Stimulated activated naive CD8-positive, alpha-beta T cell treated with anti-CD3 and anti-CD28 coated beads, Interleukin-15, Interleukin-2, amounts not matched to agents 100 ng/mL and 50 ng/mL, for 24 hours (primary cell): ENCODE results near the gene ARHGAP18.

Experiments used
- H3K27ac Mint-ChIP-seq: one replicate; pipeline ENCODE4 v1.8.0; 2021; ENCODE audit warnings: mild to moderate bottlenecking, mixed read lengths
- H3K27me3 Mint-ChIP-seq: one replicate; pipeline ENCODE4 v1.8.0; 2021; ENCODE audit warnings: mixed read lengths
- H3K36me3 Mint-ChIP-seq: one replicate; pipeline ENCODE4 v1.8.0; 2021; ENCODE audit warnings: low read depth, mixed read lengths
- H3K4me1 Mint-ChIP-seq: one replicate; pipeline ENCODE4 v1.8.0; 2021; ENCODE audit warnings: low read depth, mixed read lengths
- H3K4me3 Mint-ChIP-seq: one replicate; pipeline ENCODE4 v1.8.0; 2021; ENCODE audit warnings: mild to moderate bottlenecking, mixed read lengths
- H3K9me3 Mint-ChIP-seq: one replicate; pipeline ENCODE4 v1.8.0; 2021; ENCODE audit warnings: mixed read lengths

Gene ARHGAP18

DNA sequence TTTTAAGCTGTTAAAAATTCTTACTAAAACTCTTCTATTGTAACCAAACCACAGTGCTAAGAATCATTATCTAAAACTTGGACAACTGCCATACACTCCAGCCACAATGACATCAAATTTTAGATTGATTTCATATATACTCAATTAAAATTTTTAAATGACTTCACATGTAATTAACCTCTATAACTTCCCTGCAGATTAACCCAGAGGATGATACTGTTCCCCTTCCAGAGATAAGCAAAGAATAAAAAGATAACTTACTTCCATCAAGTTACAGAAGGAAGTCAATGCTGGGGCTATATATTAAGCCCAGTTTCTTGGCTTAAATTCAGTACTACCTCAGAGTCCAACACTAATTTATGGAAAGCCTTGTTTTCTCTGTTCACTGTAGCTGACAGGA, 71.3 kb downstream of the ARHGAP18 start:
- no peak overlapping the region for H3K27ac Mint-ChIP-seq
- H3K9me3 Mint-ChIP-seq, result no peaks in the 10 kb centered on the region
- H3K36me3 Mint-ChIP-seq, result no peaks in the 10 kb centered on the region
- H3K27me3 Mint-ChIP-seq, result no peaks in the 10 kb centered on the region
- H3K4me1 Mint-ChIP-seq, result no peaks in the 10 kb centered on the region
- H3K4me3 Mint-ChIP-seq, result no peak overlapping the region

DNA sequence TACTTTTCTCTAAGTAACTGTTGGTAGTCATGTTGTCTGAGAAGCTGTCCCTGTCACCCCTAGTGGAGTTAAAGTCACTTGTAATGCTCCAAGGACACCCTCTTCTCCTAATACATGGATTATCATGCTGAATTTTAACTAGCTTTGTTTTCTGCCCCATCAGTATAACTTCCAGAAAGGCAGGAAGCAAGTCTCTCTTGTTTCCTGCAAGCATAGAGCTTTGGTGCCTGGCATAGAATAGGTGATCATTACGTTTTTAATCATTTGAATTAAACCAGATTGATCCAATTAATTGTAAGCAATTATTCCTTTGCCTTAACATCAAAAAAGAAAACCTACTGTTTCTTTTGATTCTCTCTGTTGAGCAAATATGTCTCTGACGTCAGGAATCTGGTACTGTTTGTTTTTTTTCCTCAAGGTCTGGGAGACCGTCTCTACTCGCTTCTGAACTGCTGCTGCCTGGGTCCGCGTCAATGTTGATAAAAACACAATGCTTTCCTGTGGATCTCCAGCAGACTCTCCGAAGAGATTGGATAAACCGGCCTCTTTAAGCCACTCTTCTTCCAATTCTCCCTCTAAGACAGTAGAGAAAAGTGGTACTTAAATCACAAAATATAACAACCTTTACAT, 71.8 kb downstream of the ARHGAP18 start:
- Mint-ChIP-seq H3K4me3 (no peak overlapping the region), H3K27ac (no peak overlapping the region), H3K9me3 (no peaks in the 10 kb centered on the region), H3K4me1 (no peaks in the 10 kb centered on the region), H3K36me3 (no peaks in the 10 kb centered on the region), H3K27me3 (no peaks in the 10 kb centered on the region)

DNA sequence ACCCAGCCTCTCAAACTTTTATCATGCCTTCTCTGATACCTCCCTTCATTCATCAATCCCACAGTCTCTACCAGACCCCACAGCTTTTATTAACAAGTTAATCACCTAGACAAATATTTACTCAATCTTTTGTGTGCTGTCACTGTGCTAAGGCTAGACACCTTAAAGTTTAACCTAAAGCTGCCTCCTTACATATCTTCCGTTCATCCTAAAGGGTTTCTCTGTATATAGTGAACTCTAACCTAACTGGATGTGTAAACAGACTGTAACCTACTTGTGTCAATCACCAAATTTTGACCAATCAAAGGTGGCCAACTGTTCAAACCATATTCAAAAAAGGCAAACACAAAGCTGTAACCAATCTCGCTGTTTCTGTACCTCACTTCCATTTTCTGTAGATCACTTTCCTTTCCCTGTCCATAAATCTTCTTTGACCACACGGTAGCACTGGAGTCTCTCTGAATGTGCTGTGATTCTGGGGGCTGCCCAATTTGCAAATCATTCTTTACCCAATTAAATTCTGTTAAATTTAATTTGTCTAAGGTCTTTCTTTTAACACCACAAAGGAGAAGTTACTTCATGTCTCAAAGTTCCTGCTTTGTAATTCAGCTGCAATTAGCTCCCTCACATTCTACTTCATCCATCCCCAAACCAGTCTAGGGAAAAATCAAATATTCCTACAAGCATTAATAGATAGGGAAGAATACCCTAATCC, 72.5 kb downstream of the ARHGAP18 start:
- H3K27ac Mint-ChIP-seq, result no peak overlapping the region
- H3K36me3 Mint-ChIP-seq, result no peaks in the 10 kb centered on the region
- no peaks in the 10 kb centered on the region for H3K4me1 Mint-ChIP-seq
- no peaks in the 10 kb centered on the region for H3K27me3 Mint-ChIP-seq
- no peaks in the 10 kb centered on the region for H3K9me3 Mint-ChIP-seq
- H3K4me3 Mint-ChIP-seq, result no peak overlapping the region

DNA sequence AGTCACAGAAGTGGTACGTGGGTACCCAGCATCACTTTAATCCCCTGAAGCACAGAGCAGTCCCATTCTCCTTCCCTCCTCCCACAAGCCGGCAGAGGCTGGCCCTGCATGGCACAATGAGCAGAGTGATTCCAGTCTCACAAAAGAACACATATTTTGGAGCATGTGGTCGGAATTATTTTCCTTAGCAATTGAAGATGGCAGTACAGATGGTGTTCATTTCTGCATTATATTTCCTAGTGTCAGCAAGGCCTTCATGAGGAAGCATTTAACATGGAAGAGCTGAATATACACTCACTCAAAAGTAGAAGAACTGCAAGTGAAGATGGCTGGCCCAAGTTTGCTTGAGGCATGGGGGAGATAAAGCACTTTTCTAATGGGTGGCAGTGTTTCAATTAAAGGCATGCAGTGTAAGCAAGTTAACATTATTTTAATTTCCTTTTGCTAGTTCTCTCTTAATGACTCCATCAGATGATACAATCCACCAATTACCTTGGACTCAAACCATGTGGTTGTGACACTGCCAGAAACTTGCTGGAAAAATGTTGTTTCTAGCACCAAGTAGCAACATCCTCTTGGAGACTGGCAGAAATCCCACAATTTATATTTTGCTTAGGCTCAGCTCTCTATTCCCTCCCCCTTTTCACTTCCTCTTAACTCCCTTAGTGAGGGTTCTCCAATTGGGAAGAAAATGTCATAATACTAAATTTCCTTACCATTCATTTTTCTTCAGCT, 74.4 kb downstream of the ARHGAP18 start:
- H3K36me3 Mint-ChIP-seq, result no peaks in the 10 kb centered on the region
- H3K4me1 Mint-ChIP-seq, result no peaks in the 10 kb centered on the region
- H3K9me3 Mint-ChIP-seq, result no peaks in the 10 kb centered on the region
- H3K4me3 Mint-ChIP-seq, result no peak overlapping the region
- H3K27me3 Mint-ChIP-seq, result no peaks in the 10 kb centered on the region
- H3K27ac Mint-ChIP-seq, result no peak overlapping the region

DNA sequence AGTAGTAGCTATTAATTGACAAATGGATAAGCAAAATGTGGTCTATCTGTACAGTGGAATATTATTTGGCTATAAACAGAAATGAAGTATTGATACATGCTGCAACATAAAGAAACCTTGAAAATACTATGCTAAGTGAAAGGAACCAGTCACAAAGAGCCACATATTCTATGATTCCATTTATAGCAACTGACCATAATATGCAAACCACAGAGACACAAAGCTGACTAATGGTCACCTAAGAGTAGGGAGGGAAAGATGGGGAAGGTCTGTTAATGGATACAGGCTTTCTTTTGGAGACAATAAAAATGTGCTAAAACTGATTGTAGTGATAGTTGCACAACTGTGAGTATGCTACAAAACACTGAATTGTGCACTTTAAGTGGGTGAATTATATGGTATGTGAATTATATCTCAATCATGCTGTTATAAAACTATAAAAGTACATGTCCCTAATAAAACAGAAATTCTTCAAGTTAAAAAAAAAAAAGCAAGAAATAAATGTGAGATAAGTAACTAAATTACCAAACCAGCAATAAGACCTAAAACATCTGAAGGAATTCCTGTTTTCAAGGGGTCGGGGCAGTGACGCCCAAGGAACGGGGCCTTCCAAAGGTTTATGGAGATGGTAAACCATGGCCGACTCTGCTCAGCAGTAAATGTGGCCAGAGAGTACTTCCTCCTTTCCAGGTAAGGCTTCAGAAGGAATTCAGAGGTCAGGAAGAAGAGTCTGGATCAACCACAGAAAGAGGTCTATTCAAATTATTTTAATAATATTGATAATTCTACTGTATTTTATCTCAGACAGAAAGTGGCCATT, 75.4 kb downstream of the ARHGAP18 start:
- H3K9me3 Mint-ChIP-seq, result no peaks in the 10 kb centered on the region
- no peaks in the 10 kb centered on the region for H3K27me3 Mint-ChIP-seq
- H3K4me3 Mint-ChIP-seq, result no peak overlapping the region
- no peaks in the 10 kb centered on the region for H3K36me3 Mint-ChIP-seq
- H3K27ac Mint-ChIP-seq, result no peak overlapping the region
- no peaks in the 10 kb centered on the region for H3K4me1 Mint-ChIP-seq

DNA sequence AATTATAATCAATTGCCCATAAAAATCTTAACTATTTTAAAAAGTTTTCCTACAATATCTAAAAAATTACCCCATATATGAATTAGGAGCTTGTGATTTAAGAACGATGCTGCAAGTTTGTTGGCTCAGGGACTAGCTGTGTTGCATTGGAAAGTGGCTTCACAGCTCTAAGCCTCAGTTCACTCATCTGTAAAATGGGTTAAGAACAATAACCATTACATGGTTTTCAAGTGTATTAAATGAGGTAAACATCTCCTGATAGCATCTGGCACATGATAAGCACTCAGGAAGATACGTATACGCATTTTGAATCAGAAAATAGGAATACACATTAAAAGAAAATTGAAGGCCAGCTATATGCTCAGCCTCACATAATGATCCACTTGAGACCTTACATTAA, 76.4 kb downstream of the ARHGAP18 start:
- Mint-ChIP-seq H3K36me3 (no peaks in the 10 kb centered on the region), H3K27me3 (no peaks in the 10 kb centered on the region), H3K27ac (no peak overlapping the region), H3K4me3 (no peak overlapping the region), H3K4me1 (no peaks in the 10 kb centered on the region), H3K9me3 (no peaks in the 10 kb centered on the region)

DNA sequence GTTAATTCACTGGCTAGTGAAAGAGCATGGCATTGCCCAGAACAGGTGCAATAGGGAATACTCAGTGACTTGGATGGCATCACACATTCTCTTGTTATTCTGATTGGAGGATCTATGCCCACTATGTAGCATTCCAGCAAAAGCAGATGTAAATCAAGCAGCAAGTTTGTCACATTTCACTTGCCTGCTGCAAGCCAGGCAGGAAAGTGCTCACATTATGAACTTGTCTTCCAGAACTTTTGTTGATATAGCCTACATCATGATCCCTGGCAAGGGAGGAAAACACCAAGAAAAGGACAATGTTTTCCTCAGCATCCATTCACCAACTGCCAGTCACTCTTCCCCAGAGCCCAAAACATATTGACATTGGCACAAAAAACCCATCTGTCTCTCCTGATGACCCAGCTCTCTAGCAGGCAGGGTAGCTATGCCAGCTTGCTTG, 77.8 kb downstream of the ARHGAP18 start:
- H3K27me3 Mint-ChIP-seq, result no peaks in the 10 kb centered on the region
- H3K4me3 Mint-ChIP-seq, result no peak overlapping the region
- no peaks in the 10 kb centered on the region for H3K4me1 Mint-ChIP-seq
- no peaks in the 10 kb centered on the region for H3K9me3 Mint-ChIP-seq
- H3K27ac Mint-ChIP-seq, result no peak overlapping the region
- no peaks in the 10 kb centered on the region for H3K36me3 Mint-ChIP-seq

DNA sequence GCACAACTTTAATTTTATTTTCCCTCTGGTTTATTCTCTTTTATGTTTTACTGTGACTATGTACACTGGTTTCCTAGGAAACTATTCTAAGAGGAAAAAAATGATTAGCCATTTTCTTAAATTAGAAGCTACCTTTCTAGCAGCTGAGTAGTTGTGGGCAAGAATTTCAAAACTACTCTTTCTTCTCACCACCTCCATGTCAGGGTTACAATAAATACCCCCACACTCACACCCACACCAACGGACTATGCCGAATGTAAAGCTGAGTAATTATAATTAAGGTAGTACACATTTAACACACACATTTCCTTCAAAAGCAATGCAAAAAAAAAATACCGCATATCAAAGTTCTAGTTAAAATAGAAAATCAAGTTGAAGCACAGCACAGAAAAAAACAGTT, 78.9 kb downstream of the ARHGAP18 start:
- no peaks in the 10 kb centered on the region for H3K27me3 Mint-ChIP-seq
- no peak overlapping the region for H3K4me3 Mint-ChIP-seq
- H3K27ac Mint-ChIP-seq, result no peak overlapping the region
- no peaks in the 10 kb centered on the region for H3K36me3 Mint-ChIP-seq
- H3K4me1 Mint-ChIP-seq, result no peaks in the 10 kb centered on the region
- H3K9me3 Mint-ChIP-seq, result no peaks in the 10 kb centered on the region

DNA sequence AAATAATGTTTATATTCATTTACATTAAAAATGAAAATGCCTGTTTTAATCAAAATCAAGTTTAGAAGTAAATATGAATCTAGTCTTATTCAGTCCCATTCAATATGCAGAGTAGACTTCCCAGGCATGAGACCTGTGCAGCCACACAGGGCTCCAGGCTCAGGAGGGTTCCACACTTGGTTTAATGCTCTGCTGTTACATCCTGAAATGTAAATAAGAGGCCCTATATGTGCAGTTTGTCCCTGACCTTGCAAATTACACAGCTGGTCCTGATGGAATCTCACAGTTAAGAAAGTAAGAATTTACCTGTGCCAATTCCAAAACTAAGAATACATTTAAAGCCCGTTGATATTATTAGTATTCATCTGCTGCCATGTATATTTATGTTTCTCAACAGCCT, 79.4 kb downstream of the ARHGAP18 start:
- Mint-ChIP-seq H3K9me3 (no peaks in the 10 kb centered on the region), H3K4me1 (no peaks in the 10 kb centered on the region), H3K27ac (no peak overlapping the region), H3K36me3 (no peaks in the 10 kb centered on the region), H3K4me3 (no peak overlapping the region), H3K27me3 (no peaks in the 10 kb centered on the region)

DNA sequence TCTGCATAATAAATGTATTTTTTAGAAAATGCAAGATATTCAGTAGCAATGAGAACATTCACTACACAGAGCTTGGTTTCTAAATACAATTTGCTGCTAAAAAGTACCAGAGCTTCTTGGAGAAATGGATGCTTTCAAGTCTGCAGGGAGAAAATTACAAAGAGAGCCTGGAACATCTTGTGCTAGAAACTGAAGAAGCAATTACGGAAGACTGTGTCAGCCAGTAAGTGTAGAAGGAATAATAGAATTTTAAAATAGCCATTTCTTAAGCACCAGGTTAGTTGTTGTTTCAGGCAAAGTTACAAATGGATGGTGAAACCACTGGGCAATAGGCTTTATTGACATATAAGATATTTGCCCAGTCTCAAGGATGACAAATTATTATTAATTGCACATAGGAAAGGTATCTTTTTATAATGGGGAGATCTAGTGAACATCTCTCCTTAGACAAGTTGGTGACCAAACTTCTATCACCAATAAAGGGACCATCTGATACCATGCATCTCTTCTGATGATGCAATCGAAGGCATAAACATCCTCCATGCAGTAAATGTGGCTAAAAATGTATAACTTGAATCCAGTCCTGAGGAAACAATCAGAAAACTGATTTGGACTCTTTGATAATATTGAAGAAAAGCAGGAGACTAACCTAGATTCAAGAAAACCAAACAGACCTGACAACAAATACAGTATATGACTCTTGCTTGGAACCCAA, 81.7 kb downstream of the ARHGAP18 start:
- Mint-ChIP-seq H3K9me3 (no peaks in the 10 kb centered on the region), H3K27me3 (no peaks in the 10 kb centered on the region), H3K27ac (no peak overlapping the region), H3K4me1 (no peaks in the 10 kb centered on the region), H3K36me3 (no peaks in the 10 kb centered on the region), H3K4me3 (no peak overlapping the region)

DNA sequence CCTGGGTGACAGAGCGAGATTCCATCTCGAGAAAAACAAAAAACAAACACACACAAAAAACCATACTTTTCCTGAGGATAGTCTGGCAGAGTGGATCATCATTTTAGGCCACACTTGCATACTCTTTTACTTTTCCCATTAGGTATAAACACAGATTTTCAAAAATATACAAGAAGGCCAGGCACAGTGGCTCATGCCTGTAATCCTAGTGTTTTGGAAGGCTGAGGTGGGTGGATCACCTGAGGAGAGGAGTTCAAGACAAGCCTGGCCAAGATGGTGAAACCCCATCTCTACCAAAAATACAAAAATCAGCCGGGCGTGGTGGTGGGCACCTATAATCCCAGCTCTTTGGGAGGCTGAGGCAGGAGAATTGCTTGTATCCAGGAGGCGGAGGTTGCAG, 85.5 kb downstream of the ARHGAP18 start:
- Mint-ChIP-seq H3K36me3 (no peaks in the 10 kb centered on the region), H3K27me3 (no peaks in the 10 kb centered on the region), H3K9me3 (no peaks in the 10 kb centered on the region), H3K27ac (no peak overlapping the region), H3K4me3 (no peak overlapping the region), H3K4me1 (no peaks in the 10 kb centered on the region)

DNA sequence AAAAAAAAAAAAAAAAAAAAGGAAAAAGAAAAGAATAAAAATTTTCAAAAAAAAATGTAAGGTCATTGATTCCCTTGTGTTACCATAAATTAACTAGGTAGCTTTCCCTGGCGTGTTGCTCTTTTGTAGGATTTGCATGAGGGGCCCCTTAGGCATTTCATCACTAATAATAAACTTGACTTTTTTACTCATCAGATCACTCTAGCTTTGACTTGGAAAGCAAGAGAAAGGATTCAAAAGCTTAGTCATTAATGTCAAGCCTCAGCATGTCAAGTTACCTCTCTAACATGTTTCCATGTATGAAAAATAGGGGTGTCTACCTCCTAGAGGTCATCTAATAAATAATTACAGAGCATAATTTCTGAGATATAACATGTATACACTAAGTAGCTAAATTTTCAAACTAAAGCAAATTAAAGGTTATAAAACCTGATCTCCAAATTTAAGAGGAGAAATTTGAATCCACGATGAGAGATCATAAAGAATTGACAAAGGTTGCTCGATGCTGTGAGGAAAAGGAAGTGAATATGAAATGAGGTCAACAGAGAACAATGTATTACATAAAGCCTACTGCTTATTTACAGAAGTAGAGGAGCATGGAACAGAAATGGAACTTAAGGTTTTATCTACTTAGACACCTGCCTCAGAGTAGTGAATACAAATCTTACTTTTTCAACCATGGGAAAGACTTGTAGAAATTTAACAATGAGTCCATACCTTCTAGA, 86.8 kb downstream of the ARHGAP18 start:
- Mint-ChIP-seq H3K9me3 (no peaks in the 10 kb centered on the region), H3K4me3 (no peak overlapping the region), H3K4me1 (no peaks in the 10 kb centered on the region), H3K36me3 (no peaks in the 10 kb centered on the region), H3K27me3 (no peaks in the 10 kb centered on the region), H3K27ac (no peak overlapping the region)

DNA sequence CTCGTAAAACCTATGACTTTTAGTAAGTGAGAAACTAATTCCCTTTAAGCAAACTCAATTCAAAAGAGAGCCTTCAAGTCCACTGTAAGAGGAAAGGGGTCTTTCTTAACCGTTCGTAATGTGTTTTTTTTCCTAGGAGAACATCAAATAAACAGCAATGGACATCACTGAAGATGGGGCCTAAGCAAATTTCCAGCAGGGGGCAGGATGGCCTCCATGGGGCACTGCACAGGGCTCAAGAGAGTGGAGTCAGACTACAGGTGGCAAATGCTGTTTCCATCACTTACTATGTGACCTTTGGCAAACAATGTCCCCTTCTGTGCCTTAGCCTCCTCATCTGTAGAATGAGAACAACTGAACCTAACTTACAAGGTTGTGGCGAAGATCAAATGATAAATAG, 88.7 kb downstream of the ARHGAP18 start:
- Mint-ChIP-seq H3K36me3 (no peaks in the 10 kb centered on the region), H3K4me1 (no peaks in the 10 kb centered on the region), H3K27me3 (no peaks in the 10 kb centered on the region), H3K4me3 (no peak overlapping the region), H3K27ac (no peak overlapping the region), H3K9me3 (no peaks in the 10 kb centered on the region)

DNA sequence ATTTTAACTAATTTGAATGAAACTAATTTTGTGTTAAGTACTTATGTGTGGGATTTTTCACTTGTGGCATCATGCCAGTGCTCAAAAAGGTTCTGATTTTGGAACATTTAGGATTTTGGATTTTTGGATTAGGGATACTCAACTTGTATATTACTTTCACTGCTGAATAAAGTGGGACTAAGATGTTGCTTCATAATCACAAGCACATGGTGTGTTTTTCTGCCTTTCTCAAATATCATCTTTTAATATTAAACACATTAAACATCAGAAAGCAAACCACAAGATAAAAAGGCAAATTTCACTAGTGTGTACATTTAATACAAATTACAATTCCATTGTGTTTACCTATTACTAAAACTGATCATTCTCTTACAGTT, 89.8 kb downstream of the ARHGAP18 start:
- H3K27me3 Mint-ChIP-seq, result no peaks in the 10 kb centered on the region
- H3K9me3 Mint-ChIP-seq, result no peaks in the 10 kb centered on the region
- no peak overlapping the region for H3K4me3 Mint-ChIP-seq
- no peaks in the 10 kb centered on the region for H3K4me1 Mint-ChIP-seq
- H3K27ac Mint-ChIP-seq, result no peak overlapping the region
- H3K36me3 Mint-ChIP-seq, result no peaks in the 10 kb centered on the region
